HG03457 (cell line): ENCODE measurements around the gene TMEM132D.
"Not testable (repeated sequence)": the region's sequence is repeated elsewhere in the genome, so short reads cannot be mapped to it uniquely, and the experiment has no call there.

Experiments
- ATAC-seq: cut with Tn5 transposase; IDR thresholded peaks from one replicate; pipeline ENCODE4 v1.9.1; 2021; ENCODE audit warnings: moderate number of reproducible peaks; ENCODE audit not compliant: unreplicated experiment

Gene TMEM132D

GRCh38 chr12:129081755-129082250 lies 822.0 kb downstream of the TMEM132D start:
- ATAC-seq = no peak

GRCh38 chr12:129080821-129081220 lies 823.0 kb downstream of the TMEM132D start:
- no peak for ATAC-seq

- ATAC-seq = no peak
These were observed 823.4 kb downstream of the TMEM132D start for GRCh38 chr12:129080391-129080790.

GRCh38 chr12:129079719-129080118 lies 824.1 kb downstream of the TMEM132D start:
- ATAC-seq = no peak

GRCh38 chr12:129076441-129077320 lies 827.1 kb downstream of the TMEM132D start:
- no peak for ATAC-seq

DNA sequence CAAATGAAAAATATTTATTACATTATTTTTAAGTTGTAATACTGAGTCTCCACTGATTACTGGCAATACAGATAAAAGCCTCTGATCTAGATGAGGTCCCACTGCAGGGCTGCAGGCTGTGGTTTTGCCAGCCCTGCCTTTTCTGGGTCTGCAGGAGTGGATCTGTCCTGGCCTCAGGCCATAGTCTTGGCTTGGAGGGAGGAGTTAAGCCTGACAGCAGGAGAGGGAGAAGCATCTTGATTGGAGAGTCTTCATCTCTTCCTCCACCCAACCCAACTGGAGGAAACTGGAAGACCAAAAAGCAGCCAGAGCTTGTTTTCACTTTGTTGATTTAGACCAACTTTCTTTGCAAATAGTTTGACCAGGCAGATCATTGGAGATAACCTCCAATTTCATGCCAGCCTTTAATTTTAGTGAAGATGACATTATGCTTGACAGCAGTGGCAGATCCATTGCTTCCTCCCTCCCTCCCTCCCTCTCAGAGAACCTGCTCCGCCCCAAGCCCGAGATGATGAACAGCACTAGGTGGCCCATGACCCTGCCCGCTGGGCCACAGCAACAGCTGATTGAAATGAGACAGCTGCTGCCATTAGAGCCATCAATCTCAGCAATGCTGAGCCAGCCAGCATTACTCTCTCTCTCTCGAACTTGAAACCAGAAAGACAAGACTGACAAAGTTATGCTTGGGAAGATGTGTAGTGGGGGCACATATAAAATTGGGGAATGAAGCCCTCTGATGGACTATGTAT lies 828.2 kb downstream of the TMEM132D start:
- no peak for ATAC-seq

- no peak for ATAC-seq
These were observed 829.4 kb downstream of the TMEM132D start for GRCh38 chr12:129074379-129074778.

DNA sequence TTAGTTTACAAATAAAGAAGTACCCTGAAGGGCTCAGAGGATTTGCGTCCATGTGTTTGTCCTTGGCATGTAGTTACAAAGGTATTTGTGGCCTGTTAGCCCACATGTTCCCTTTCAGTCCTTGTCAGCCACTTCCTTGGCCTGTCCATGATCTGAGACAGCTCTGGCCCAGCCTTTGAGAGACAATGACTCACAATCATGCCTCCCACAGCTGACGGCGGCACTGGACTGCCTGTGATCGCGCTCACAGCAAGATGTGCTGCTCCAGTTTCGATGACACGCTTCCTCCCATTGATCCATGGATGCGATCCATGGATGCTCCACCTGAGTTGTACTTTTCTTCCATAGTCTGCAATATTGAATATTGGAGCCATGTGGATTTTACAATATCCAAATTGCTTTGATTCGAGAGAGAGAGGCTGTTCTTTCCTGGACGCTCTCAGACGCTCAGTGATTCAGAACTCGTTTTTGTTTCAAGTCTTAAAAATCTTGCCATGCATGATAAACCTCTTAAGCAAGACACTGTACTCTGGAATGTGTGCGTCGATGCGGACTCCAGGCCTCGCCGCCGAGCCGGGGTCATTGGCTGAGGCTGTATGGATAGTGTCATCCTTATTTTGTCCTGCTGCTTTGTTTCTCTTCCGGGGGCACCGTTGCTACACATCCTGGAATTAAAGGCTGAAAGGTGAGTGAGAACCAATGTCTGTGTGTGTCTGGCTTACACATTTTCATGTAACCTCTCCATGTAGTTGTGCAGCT lies 830.5 kb downstream of the TMEM132D start:
- no peak for ATAC-seq

DNA sequence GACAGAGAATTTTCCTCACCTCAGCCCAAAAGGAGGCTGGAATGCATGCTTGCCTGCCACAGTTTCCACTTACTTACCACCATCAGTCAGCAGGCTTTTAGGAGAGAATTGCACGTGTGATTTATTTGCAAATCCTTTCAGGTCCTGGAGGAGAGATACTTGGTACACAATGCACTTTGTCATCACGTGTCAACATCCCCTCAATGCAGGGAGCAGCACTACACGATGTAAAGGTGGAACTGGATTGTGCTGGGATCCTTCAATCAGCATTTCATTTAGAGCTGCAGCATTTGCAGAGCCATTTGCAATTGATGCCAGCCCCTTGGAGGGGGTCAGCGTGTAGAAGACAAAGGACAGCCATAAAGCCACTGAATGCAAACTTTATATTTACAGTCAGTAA lies 832.5 kb downstream of the TMEM132D start:
- ATAC-seq = no peak

DNA sequence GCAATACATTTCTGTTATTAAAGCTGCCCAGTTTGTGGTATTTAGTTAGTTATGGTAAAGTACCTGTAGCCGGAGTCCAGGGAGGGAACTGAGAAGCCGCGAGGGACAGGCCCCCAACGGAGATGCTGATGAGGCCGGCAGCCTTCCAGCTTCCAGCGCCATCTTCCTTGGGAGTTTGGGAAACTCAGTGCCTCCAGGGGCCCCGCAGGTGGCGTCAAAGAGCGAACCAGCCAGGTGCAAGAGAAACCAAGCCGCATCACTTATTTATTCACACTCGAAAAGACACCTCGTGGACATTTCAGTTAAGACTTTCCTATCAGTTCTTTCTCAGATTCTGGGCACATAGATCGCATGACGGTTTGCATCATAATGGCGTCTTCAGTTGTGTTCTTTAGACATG lies 833.9 kb downstream of the TMEM132D start:
- ATAC-seq = no peak

DNA sequence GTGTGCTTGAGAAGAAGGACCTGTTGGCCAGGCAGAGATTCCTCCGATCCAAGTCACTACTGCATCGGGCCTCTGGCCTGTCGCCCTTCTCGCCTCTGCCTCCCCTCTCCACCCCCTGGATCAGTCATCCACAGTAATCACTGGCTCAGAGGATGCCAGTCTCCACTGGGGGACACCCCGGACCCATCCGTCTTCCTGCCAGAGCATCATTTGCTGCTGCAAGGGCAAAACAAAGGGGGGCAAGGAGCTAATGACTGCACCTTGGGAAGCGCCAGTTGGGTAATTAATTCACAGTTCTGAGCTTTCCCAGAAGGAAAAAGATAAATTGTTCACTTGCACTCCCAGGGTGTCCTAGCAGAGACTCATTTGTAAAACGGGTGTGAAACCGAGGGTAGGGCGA lies 835.1 kb downstream of the TMEM132D start:
- ATAC-seq = no peak

DNA sequence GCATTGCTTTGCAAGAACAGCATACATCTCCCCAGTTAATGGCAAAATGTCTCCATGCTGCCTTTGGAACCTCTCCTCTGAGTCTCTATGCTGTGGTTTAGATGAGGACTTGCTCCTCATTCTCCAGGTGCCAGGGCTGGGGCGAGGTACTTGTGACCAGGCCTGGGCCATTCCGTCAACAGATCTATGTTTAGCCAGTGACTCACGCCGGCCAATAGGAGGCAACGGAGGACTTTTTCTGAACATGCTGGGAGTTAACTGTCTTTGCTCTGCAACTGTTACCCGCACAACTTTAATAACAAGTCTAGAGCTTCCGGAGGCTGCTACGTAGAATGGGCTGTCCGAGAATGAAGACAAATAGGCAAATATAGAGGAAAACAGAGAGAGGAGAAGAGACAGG lies 836.3 kb downstream of the TMEM132D start:
- ATAC-seq = no peak

DNA sequence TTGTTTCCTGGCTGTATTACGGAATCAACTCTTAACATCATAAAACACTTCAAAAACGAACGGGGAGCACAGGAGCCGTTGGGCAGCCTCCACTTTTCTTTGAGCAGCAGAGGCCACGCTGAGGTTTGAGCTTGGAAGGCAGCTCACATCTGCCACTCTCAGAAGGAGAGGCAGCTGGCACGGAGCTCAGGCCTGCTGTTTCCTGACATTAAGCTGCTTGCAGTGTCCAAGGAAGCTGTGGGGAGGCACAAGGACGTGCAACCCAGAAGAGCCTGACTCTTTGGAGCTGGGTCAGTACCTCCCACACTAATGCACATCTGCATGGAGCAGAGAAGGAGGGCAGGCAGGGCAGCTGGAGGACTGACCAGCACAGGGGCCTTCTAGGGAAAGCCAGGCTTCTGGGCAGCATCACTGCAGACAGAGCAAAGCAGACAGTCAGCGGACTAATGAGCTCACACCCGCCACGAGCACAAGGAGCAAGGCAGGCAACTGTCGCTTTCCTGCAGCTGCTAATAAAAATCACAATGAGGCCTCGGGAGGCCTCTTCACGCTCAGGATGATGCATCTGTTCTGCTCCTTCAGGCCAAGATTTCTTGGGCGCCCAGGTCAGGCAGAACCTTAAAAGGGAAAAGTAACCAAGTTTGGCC lies 839.5 kb downstream of the TMEM132D start:
- no peak for ATAC-seq

GRCh38 chr12:129063600-129063999 lies 840.2 kb downstream of the TMEM132D start:
- ATAC-seq = no peak

- ATAC-seq = no peak
These were observed 850.6 kb downstream of the TMEM132D start for GRCh38 chr12:129053232-129053631.

GRCh38 chr12:129052373-129052772 lies 851.5 kb downstream of the TMEM132D start:
- no peak for ATAC-seq

- ATAC-seq = no peak
These were observed 853.9 kb downstream of the TMEM132D start for GRCh38 chr12:129049917-129050316.

DNA sequence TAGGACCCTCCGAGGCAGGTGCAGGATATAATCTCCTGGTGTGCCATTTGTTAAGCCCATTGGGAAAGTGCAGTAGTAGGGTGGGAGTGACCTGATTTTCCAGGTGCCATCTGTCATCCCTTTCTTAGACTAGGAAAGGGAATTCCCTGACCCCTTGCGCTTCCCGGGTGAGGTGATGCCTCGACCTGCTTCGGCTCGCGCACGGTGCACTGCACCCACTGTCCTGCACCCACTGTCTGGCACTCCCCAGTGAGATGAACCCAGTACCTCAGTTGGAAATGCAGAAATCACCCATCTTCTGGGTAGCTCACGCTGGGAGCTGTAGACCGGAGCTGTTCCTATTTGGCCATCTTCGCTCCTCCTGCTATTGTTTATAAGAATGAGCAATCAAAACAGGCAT lies 860.5 kb downstream of the TMEM132D start:
- not testable (repeated sequence) for ATAC-seq

- no peak for ATAC-seq
These were observed 867.7 kb downstream of the TMEM132D start for GRCh38 chr12:129036135-129036534.

- ATAC-seq = no peak
These were observed 869.1 kb downstream of the TMEM132D start for GRCh38 chr12:129034558-129035289.
